ENCODE data around the gene CEBPE. TPM values are rescaled to one million over a fixed set of nuclear protein-coding genes. Genes with fewer than 3 reads are reported as not detected.

The CEBPE gene
- total RNA-seq, 3 donors from 2014 or later = not detected

DNA sequence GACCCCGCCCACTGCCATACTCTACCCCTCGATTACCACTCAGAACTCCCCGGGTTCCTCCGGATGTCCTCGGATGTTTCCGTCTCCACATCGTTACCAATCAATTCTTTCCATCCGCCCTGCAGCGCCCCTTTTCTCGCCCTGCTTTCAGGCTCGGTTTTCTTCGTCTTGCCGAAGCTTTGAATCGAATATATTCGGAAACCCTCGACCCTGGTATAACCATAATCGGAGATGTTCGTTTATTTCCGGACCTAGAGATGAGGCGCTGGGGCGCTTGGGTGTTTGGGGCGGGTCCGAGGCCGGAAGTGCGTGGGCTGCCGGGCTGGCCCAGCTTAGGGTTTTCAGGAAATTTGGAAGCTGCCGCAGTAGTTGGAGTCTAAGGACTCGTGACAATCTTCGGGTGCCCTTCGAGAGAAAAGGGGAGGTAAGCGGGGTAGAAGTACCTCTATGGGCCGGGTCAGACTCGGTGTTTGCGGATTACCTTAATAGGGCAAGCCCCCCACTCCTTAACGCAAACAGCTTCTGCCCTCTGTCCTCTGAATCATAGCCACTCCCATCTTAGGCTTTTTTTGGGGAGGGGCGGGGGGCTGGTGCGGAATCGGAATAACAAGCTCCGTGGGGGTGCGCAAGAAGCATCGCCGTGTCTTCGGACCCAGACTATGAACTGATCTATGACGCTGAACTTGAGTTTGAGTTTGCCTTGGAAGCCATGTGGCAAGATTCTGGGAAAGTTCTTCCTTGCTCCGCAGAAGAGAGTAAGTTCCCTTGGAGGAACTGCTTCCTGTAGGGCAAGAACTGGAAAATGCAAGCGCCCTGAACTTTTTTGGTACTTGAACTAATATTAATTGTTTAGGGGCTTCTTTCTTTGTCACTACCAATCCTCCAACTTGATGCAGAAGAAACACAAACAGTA is 23.6 kb downstream of the CEBPE start, which contains the start of gene C14orf119:
Gene C14orf119 (plus strand): TSS at position 310 of the 913 bp plus-strand sequence. CDS start 2,154 bp downstream, outside the sequence.
- TF ChIP-seq CTCF (IDR thresholded peaks at IDR 0.05) = no peak
- H3K4me3 ChIP-seq = peak within 1 kb of the TSS; percentile 88
- ATAC-seq (peak; percentile 93), DNase-seq (peak in 2 of 3 donors; percentile 96 to 100)
- H3K36me3 ChIP-seq (ENCODE audit: low read depth) = peaks cover 6% of the 10 kb centered on the region
- intact Hi-C loops (cut with DNase I, micrococcal nuclease) = loop anchor here in 1 of 2 donors (10.0 kb wide), 1 partner anchor 189 kb away; the partner anchor contains the start of gene HOMEZ
- H3K4me1 ChIP-seq (ENCODE audit: low read depth) = peaks cover 30% of the 10 kb centered on the region
- H3K9me3 ChIP-seq = no peaks in the 10 kb centered on the region

DNA sequence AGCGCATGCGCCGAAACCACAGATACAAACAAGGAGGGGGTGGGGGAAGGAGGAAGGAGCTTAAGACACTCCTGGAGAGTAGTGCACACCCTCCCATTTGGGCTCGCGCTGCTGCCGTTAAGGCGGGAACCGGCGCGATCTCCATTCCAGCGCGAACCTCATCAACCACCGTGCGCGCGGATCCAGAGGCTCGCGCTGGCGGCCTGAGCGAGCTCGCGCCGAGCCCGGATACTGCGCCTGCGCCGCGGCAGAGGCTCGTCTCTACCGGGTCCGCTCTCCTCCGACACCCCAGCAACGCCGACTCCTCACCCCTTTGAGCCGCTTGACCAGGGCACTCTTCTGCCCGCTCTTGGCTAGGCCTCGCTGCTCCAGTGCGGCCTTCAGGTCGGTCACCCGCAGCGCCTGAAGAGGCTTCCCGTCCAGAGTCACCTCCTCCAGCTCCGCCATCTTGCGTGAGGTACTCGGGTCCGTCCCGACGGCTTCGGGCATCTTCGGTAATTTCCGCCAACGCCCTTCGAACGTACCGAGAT is 24.3 kb downstream of the CEBPE start, which contains the start of gene ACIN1:
Gene ACIN1 (minus strand): TSS at position 471 of the 530 bp plus-strand sequence. CDS start 24 bp downstream, at position 447.
- intact Hi-C loops (cut with DNase I, micrococcal nuclease) = loop anchor here in 1 of 2 donors (10.0 kb wide), 1 partner anchor 190 kb away; the partner anchor contains the start of gene HOMEZ
- Histone ChIP-seq H3K4me1 (ENCODE audit: low read depth) (peaks cover 30% of the 10 kb centered on the region), H3K4me3 (peak within 1 kb of the TSS; percentile 88), H3K9me3 (no peaks in the 10 kb centered on the region), H3K36me3 (ENCODE audit: low read depth) (peaks cover 6% of the 10 kb centered on the region)
- peak; percentile 63 for ATAC-seq
- DNase-seq = peak; percentile 79 to 99 (median 99)
- TF ChIP-seq CTCF (IDR thresholded peaks at IDR 0.05) = no peak

DNA sequence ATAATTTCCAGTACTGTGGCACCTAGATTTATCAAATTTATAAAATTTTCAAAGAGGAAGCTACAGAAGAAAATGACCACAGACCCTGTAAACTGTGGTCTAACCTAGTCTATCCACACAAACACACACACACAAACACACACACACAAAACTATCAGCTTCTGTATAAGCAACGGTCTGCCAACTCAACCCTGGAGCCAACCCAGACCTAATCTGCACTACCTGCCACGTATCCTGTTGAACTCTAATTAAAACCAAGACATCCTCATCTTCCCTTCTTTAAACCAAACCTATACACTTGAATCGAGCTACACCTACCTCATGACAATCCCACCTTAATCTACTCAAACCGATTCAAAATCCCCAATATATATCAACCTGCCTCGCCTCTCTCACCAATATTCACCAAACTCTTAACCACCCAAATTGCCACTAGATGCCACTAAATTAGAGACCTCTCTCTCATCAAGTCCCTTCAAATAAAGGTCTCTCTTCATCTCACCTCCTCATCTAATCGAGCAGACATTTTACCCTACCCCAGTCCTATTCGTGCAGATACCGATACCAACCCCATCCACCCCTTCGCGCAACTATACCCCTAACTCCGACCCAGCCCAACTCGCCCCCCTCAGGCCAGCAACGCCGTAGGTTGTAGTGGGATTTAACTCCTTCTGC is 24.9 kb downstream of the CEBPE start:
- H3K4me1 ChIP-seq (ENCODE audit: low read depth) = peaks cover 30% of the 10 kb centered on the region
- TF ChIP-seq CTCF (IDR thresholded peaks at IDR 0.05) = no peak
- peaks cover 6% of the 10 kb centered on the region for H3K36me3 ChIP-seq (ENCODE audit: low read depth)
- intact Hi-C loops (cut with DNase I, micrococcal nuclease) = loop anchor here in 1 of 2 donors (10.0 kb wide), 1 partner anchor 191 kb away; the partner anchor contains the start of gene HOMEZ
- peak overlapping the region; percentile 88 for H3K4me3 ChIP-seq
- ATAC-seq (no peak), DNase-seq (no peak)
- no peaks in the 10 kb centered on the region for H3K9me3 ChIP-seq

DNA sequence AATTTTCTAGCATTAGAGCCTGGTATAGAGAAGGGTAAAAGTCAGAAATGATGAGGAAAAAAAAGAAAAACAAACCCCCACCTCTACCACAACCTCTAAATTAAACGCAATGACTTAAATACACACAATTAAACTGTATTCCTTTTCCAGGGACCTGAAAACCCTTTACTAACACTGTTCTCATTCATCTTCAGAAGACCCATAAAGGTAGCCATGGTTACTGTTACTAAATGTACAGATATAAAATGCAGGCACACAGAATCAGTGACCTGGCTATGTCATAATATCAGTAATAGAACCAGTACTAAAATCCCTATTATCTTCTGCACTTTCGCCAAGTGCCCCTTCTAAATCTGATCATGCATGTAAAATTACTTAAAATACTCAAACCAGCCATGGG is 25.5 kb downstream of the CEBPE start:
- no peak overlapping the region for H3K4me3 ChIP-seq
- H3K36me3 ChIP-seq (ENCODE audit: low read depth) = peaks cover 11% of the 10 kb centered on the region
- no peak for DNase-seq
- intact Hi-C loops (cut with DNase I, micrococcal nuclease) = loop anchor here in 1 of 2 donors (10.0 kb wide), 1 partner anchor 191 kb away; the partner anchor contains the start of gene HOMEZ
- TF ChIP-seq CTCF (IDR thresholded peaks at IDR 0.05) = no peak
- no peaks in the 10 kb centered on the region for H3K9me3 ChIP-seq
- ATAC-seq = no peak
- peaks cover 30% of the 10 kb centered on the region for H3K4me1 ChIP-seq (ENCODE audit: low read depth)

GRCh38 chr14:23093104-23093503 is 26.0 kb downstream of the CEBPE start:
- intact Hi-C loops (cut with DNase I, micrococcal nuclease) = loop anchor here in 1 of 2 donors (10.0 kb wide), 1 partner anchor 192 kb away; the partner anchor contains the start of gene HOMEZ
- peaks cover 30% of the 10 kb centered on the region for H3K4me1 ChIP-seq (ENCODE audit: low read depth)
- no peak for DNase-seq
- peaks cover 12% of the 10 kb centered on the region for H3K36me3 ChIP-seq (ENCODE audit: low read depth)
- H3K9me3 ChIP-seq = no peaks in the 10 kb centered on the region
- ATAC-seq = no peak
- TF ChIP-seq CTCF (IDR thresholded peaks at IDR 0.05) = no peak
- no peak overlapping the region for H3K4me3 ChIP-seq
